CD4-positive, alpha-beta T cell treated with Interleukin-6 at 100 ng/mL for 8 hours (primary cell): Measurements from ENCODE around the gene TBC1D7.

Source experiments
- DNase-seq: peaks from one replicate; pipeline ENCODE4 v3.0.0-alpha.2; 2020; ENCODE audit warnings: mixed read lengths, low spot score

Gene TBC1D7

GRCh38 chr6:13328076-13328874, at the start of gene TBC1D7:
TSS of gene TBC1D7 (minus strand) at chr6:13328537. CDS start at chr6:13326898, 1,639 bp downstream.
- DNase-seq, result peak; percentile 93

GRCh38 chr6:13377054-13377758, 48.9 kb upstream of the TBC1D7 start:
- no peak for DNase-seq

GRCh38 chr6:13375360-13375878, 47.1 kb upstream of the TBC1D7 start:
- peak; percentile 12 for DNase-seq

- DNase-seq, result no peak
Observed at GRCh38 chr6:13373919-13374318, 45.6 kb upstream of the TBC1D7 start.

GRCh38 chr6:13373488-13373886, 45.1 kb upstream of the TBC1D7 start:
- no peak for DNase-seq

GRCh38 chr6:13372688-13373487, 44.6 kb upstream of the TBC1D7 start:
- no peak for DNase-seq

GRCh38 chr6:13372076-13372475, 43.7 kb upstream of the TBC1D7 start:
- DNase-seq, result no peak

- no peak for DNase-seq
Observed at GRCh38 chr6:13371421-13372072, 43.2 kb upstream of the TBC1D7 start.

- DNase-seq, result no peak
Observed at GRCh38 chr6:13370623-13371022, 42.3 kb upstream of the TBC1D7 start.

GRCh38 chr6:13369591-13369990, 41.3 kb upstream of the TBC1D7 start:
- no peak for DNase-seq

- no peak for DNase-seq
Observed at GRCh38 chr6:13368731-13369115, 40.4 kb upstream of the TBC1D7 start.

GRCh38 chr6:13368079-13368730, 39.9 kb upstream of the TBC1D7 start:
- no peak for DNase-seq

- DNase-seq, result no peak
Observed at GRCh38 chr6:13367396-13367795, 39.1 kb upstream of the TBC1D7 start.

GRCh38 chr6:13365320-13365719, 37.0 kb upstream of the TBC1D7 start:
- no peak for DNase-seq

GRCh38 chr6:13364842-13365241, 36.5 kb upstream of the TBC1D7 start:
- DNase-seq, result no peak

- DNase-seq, result no peak
Observed at GRCh38 chr6:13362412-13362811, 34.1 kb upstream of the TBC1D7 start.

GRCh38 chr6:13360671-13361540, 32.6 kb upstream of the TBC1D7 start:
- no peak for DNase-seq

GRCh38 chr6:13359287-13359686, 30.9 kb upstream of the TBC1D7 start:
- DNase-seq, result no peak

GRCh38 chr6:13358511-13358910, 30.2 kb upstream of the TBC1D7 start:
- no peak for DNase-seq

- no peak for DNase-seq
Observed at GRCh38 chr6:13357551-13358075, 29.3 kb upstream of the TBC1D7 start.
